T-helper 2 cell (primary cell): ENCODE results near the gene APH1A.
"Not testable (repeated sequence)": the region's sequence is repeated elsewhere in the genome, so short reads cannot be mapped to it uniquely, and the experiment has no call there.

Experiments used
- DNase-seq, 5 experiments: peaks; one replicate each; pipeline versions ENCODE4 v3.0.0 to v3.0.0-alpha.2; 2012 to 2022

The APH1A gene

GRCh38 chr1:150233359-150234308 lies 35.2 kb downstream of the APH1A start:
- peak in 3 of 5 experiments; percentile 18 to 56 (median 50) for DNase-seq

GRCh38 chr1:150232921-150233320 lies 35.9 kb downstream of the APH1A start:
- DNase-seq: not testable (repeated sequence)

GRCh38 chr1:150228246-150228645 lies 40.6 kb downstream of the APH1A start:
- not testable (repeated sequence) for DNase-seq

- DNase-seq: no peak
Observed at GRCh38 chr1:150227228-150227627, 41.6 kb downstream of the APH1A start.

GRCh38 chr1:150226486-150226885 lies 42.3 kb downstream of the APH1A start:
- no peak for DNase-seq

- DNase-seq: no peak
Observed at GRCh38 chr1:150225546-150225945, 43.3 kb downstream of the APH1A start.

- DNase-seq: no peak
Observed at GRCh38 chr1:150224983-150225382, 43.8 kb downstream of the APH1A start.

- DNase-seq: peak in 1 of 5 experiments; percentile 49
Observed at GRCh38 chr1:150221552-150221951, 47.3 kb downstream of the APH1A start.

- not testable (repeated sequence) for DNase-seq
Observed at GRCh38 chr1:150215855-150216254, 53.0 kb downstream of the APH1A start.
